ENCODE data around the gene ETV7. TPM values are rescaled to one million over a fixed set of nuclear protein-coding genes. Genes with fewer than 3 reads are reported as not detected.

The ETV7 gene
- total RNA-seq, 2 donors from 2014 or later = 0.74 to 1.8 TPM

- intact Hi-C loops (cut with DNase I) = no loop called here
- Histone ChIP-seq H3K27me3 (replicated peaks; ENCODE audit: insufficient read depth) (no peaks in the 10 kb centered on the region), H3K36me3 (no peaks in the 10 kb centered on the region), H3K4me1 (replicated peaks) (peaks cover 4% of the 10 kb centered on the region), H3K9me3 (no peaks in the 10 kb centered on the region), H3K27ac (no peak overlapping the region), H3K4me3 (no peak overlapping the region)
- TF ChIP-seq, protein P1, sequence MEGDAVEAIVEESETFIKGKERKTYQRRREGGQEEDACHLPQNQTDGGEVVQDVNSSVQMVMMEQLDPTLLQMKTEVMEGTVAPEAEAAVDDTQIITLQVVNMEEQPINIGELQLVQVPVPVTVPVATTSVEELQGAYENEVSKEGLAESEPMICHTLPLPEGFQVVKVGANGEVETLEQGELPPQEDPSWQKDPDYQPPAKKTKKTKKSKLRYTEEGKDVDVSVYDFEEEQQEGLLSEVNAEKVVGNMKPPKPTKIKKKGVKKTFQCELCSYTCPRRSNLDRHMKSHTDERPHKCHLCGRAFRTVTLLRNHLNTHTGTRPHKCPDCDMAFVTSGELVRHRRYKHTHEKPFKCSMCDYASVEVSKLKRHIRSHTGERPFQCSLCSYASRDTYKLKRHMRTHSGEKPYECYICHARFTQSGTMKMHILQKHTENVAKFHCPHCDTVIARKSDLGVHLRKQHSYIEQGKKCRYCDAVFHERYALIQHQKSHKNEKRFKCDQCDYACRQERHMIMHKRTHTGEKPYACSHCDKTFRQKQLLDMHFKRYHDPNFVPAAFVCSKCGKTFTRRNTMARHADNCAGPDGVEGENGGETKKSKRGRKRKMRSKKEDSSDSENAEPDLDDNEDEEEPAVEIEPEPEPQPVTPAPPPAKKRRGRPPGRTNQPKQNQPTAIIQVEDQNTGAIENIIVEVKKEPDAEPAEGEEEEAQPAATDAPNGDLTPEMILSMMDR (IDR thresholded peaks at IDR 0.05) = no peak
- TF ChIP-seq POLR2A (IDR thresholded peaks at IDR 0.05) (no peak), POLR2AphosphoS5 (IDR thresholded peaks at IDR 0.05) (no peak)
- no peak for DNase-seq (ENCODE audit: low spot score)
- 89% methylated on average over 2 of the region's 2 CpGs for WGBS
These were observed 67.6 kb downstream of the ETV7 start for GRCh38 chr6:36319821-36320220.

DNA sequence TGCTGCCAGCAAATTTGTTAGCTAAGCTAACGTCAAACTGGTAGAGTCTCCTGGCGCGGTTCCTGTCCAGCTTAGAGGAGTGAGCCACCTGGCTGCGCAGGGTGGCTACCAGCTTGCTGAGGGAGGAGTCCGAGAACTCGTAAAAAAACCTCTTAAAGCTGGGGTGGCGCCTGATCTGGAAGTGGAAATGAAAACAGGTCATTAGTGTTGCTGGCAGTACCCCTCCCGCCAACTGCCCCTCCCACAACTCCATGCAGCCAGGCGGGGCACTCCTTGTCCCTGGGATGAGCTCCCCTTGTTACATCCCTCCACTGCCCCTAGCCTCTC is 68.1 kb downstream of the ETV7 start:
- no peaks in the 10 kb centered on the region for H3K9me3 ChIP-seq
- peak; percentile 83 for DNase-seq (ENCODE audit: low spot score)
- intact Hi-C loops (cut with DNase I) = no loop called here
- H3K27me3 ChIP-seq (replicated peaks; ENCODE audit: insufficient read depth) = no peaks in the 10 kb centered on the region
- peaks cover 4% of the 10 kb centered on the region for H3K4me1 ChIP-seq (replicated peaks)
- H3K36me3 ChIP-seq = no peaks in the 10 kb centered on the region
- TF ChIP-seq, protein P1 (IDR thresholded peaks at IDR 0.05) = peak in 2 of 4 experiments; percentile 39 to 56
- TF ChIP-seq POLR2A (IDR thresholded peaks at IDR 0.05) (no peak), POLR2AphosphoS5 (IDR thresholded peaks at IDR 0.05) (peak; percentile 75)
- WGBS = 44% methylated on average over 9 of the region's 9 CpGs
- no peak overlapping the region for H3K27ac ChIP-seq
- no peak overlapping the region for H3K4me3 ChIP-seq

DNA sequence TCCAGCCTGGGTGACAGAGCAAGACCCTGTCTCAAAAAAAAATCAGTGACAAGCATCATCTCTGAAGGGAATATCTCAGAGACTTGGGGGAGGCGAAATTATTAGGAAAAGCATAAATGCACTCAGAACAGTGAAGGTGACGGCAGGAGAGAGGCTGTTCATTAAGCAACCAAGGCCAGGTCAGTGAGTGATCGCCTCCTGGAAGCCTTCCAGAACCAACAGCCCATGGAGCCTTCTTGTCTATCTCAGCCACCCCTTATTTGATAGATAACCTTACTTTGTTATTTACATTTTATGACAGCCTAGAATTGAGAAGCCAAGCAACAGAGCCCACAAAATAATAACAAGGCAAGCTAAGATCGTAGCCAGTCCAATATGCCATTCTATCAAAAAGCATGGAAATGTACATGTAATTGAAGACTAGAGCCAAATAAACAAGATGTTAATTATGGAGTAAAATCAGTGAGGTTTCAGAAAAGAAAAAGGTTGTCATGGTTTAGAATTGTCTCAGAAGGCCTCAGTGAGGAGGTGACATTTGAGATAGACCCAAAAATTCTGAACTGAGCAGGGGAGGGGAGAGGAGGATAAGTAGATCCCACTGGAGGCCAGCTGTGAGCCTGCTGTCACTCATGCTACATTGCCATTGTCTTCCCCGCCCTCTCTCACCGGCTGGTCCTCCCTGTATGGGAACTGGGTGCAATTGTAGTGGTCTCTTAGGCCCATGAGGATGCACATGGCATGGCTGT is 68.6 kb downstream of the ETV7 start:
- no peak for TF ChIP-seq POLR2AphosphoS5 (IDR thresholded peaks at IDR 0.05)
- TF ChIP-seq, protein P1 (IDR thresholded peaks at IDR 0.05) = no peak
- no peak for TF ChIP-seq POLR2A (IDR thresholded peaks at IDR 0.05)
- H3K27ac ChIP-seq = no peak overlapping the region

DNA sequence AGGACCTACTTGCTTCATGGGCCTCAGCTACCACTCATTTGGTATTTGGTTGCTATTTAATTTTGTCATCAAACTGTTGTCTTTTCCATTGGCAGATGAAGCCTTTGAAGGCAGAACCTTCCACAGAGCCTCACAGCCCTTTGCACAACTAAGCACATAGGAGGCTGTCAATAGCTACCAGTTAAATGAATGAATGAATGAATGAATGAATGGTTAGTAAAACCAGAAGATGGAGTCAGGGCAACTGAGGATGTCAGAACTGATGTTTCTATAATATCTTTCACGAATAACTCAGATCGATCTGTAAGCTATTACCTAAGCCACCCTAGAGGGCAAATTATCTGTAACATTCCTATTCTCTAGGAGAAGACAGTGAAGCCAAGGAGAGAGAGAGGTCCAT is 69.8 kb downstream of the ETV7 start:
- Histone ChIP-seq H3K36me3 (no peaks in the 10 kb centered on the region), H3K27ac (no peak overlapping the region), H3K9me3 (no peaks in the 10 kb centered on the region), H3K4me3 (no peak overlapping the region), H3K27me3 (replicated peaks; ENCODE audit: insufficient read depth) (no peaks in the 10 kb centered on the region), H3K4me1 (replicated peaks) (peaks cover 4% of the 10 kb centered on the region)
- TF ChIP-seq, protein P1 (IDR thresholded peaks at IDR 0.05) = no peak
- no peak for TF ChIP-seq POLR2A (IDR thresholded peaks at IDR 0.05)
- TF ChIP-seq POLR2AphosphoS5 (IDR thresholded peaks at IDR 0.05) = no peak
- no peak for DNase-seq (ENCODE audit: low spot score)
- intact Hi-C loops (cut with DNase I) = no loop called here
- WGBS = 92% methylated on average over 2 of the region's 2 CpGs

More for the DNA sequence above, 68.6 kb downstream of the ETV7 start:
- H3K27me3 ChIP-seq (replicated peaks; ENCODE audit: insufficient read depth) = no peaks in the 10 kb centered on the region
- DNase-seq (ENCODE audit: low spot score) = no peak
- 72% methylated on average over 6 of the region's 6 CpGs for WGBS
- intact Hi-C loops (cut with DNase I) = no loop called here
- H3K4me3 ChIP-seq = no peak overlapping the region
- no peaks in the 10 kb centered on the region for H3K36me3 ChIP-seq
- peaks cover 4% of the 10 kb centered on the region for H3K4me1 ChIP-seq (replicated peaks)
- H3K9me3 ChIP-seq = no peaks in the 10 kb centered on the region

Other genes with a start within 250 kb of the ETV7 start
- gene BRPF3, start 190.9 kb downstream of the ETV7 start, total RNA-seq = 10 to 100 TPM; 33.2 to 72.1 TPM
- 1 to 10 TPM in 1 of 2 donors, not detected in 1; 2.0 TPM for gene PNPLA1, start 117.6 kb downstream of the ETV7 start, total RNA-seq
- gene BNIP5, start 50.8 kb downstream of the ETV7 start, total RNA-seq = under 1 TPM in 1 of 2 donors, not detected in 1; 0.34 TPM
- gene PXT1, start 55.2 kb upstream of the ETV7 start, total RNA-seq = 1 to 10 TPM in 1 of 2 donors, not detected in 1; 6.3 TPM
- 10 to 100 TPM; 33.7 to 44.1 TPM for gene KCTD20, start 55.3 kb upstream of the ETV7 start, total RNA-seq
- 10 to 100 TPM; 16.5 to 17.7 TPM for gene STK38, start 159.8 kb upstream of the ETV7 start, total RNA-seq
- 100 to 1,000 TPM; 111 to 153 TPM for gene SRSF3, start 206.7 kb upstream of the ETV7 start, total RNA-seq

Data from prostate gland (tissue), 2 donors.